GM12872 (cell line): ENCODE measurements around the gene KIAA1614.

Source experiments
- TF ChIP-seq, protein P1 (sequence below): IDR thresholded peaks from 3 replicates; pipeline ENCODE4 v1.5.1; 2011; ENCODE audit warnings: low read depth, mild to moderate bottlenecking, low read length, moderate library complexity; ENCODE audit not compliant: insufficient read depth

The KIAA1614 gene

DNA sequence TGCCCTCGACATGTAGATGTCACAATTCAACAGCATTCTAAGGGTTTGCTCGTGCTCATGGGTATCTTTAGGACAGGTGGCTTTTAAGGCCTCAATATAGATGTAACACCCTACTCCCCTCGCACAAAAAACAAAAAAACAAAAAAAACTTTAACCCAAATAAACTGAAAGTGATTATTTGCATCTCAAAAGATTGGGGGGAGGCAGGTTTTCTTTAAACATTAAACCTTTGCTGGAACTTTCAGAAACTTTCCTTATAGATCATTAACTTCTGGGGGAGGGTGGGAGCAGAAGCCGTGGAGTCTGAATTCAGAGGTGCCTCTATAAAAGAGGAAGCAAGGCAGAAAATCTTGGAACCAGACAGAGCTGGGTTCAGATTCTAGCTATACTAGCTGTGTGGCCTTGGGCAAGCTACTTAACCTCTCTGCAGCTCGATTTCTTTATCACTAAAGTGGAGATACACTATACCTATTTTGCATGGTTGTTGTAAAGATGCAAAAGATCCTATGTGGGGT, 3.2 kb upstream of the KIAA1614 start:
- TF ChIP-seq, protein P1, sequence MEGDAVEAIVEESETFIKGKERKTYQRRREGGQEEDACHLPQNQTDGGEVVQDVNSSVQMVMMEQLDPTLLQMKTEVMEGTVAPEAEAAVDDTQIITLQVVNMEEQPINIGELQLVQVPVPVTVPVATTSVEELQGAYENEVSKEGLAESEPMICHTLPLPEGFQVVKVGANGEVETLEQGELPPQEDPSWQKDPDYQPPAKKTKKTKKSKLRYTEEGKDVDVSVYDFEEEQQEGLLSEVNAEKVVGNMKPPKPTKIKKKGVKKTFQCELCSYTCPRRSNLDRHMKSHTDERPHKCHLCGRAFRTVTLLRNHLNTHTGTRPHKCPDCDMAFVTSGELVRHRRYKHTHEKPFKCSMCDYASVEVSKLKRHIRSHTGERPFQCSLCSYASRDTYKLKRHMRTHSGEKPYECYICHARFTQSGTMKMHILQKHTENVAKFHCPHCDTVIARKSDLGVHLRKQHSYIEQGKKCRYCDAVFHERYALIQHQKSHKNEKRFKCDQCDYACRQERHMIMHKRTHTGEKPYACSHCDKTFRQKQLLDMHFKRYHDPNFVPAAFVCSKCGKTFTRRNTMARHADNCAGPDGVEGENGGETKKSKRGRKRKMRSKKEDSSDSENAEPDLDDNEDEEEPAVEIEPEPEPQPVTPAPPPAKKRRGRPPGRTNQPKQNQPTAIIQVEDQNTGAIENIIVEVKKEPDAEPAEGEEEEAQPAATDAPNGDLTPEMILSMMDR = no peak

DNA sequence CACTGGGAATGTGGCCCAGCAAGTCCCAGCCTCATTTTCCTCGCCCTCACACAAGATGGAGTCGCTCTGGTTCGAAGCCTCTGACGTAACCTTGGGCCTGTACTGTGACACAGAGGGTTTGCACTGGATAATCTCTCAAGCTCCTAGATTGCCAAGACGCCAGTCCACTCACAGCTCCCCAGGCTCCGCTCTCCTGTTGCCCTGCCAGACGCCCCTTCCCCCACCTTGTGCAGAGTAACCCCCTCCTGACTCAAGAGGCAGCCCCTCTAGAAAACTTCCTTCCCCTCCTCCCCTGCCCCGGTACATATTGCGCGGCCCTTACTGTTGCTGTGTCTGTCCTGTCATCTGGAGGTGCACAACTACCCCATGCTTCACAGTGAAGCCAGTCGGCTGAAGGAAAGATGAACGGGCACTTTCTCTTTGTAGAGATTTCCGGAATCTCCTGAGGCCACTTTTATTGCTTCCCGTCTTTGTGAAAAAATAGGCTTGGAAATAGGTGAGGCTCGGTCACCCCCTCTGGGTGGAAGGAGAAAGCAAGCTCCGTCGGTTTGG, 981 bp upstream of the KIAA1614 start:
- TF ChIP-seq, protein P1 = no peak

DNA sequence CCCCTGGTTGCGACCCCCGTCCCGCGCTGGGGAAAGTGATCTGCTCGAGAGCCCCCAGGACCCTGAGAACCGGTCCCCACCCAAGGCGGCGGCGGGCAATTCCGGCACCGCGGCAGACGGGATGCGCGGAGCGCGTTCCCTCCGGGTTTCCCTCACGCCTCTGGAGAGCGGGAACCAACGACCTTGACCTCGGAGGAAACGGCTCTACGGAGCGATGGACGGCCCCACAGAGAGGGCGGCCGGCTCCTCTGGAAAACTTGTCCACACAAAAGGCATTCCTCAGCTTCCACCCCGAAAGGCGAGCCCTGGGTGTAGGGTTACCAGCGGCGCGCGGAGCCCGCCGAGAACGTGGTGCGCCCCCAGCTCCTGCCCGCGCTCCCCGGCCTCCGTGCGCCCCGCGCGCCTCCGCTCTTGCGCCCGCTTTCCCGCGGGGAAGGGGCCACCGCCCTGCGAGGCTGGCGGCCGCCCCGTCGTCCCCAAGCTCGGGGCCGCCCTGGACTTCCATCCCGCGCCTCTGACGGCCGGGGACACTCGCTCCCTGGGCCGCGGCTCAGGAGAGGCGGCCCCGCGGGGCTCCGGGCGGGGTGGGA, 391 bp upstream of the KIAA1614 start:
- TF ChIP-seq, protein P1 = no peak

DNA sequence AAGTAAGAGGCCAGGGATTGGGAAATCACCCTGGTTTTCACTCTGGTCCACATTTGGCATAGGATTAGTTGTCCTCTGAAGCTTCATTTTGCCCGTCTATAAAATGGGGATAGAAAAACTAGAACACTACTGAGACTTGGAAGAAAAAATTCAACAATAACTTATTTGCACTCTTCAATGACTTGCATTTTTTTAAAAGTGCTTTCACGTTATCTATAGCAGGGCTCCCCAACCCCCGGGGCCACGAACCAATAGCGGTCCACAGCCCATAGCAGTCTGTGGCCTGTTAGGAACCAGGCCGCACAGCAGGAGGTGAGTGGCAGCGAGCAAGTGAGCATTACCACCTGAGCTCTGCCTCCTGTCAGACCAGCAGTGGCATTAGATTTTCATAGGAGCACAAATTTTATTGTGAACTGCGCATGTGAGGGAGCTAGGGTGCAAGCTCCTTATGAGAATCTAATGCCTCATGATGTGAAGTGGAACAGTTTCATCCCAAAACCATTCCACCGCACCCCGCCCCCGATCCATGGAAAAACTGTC, 2.8 kb downstream of the KIAA1614 start:
- TF ChIP-seq, protein P1 = no peak

DNA sequence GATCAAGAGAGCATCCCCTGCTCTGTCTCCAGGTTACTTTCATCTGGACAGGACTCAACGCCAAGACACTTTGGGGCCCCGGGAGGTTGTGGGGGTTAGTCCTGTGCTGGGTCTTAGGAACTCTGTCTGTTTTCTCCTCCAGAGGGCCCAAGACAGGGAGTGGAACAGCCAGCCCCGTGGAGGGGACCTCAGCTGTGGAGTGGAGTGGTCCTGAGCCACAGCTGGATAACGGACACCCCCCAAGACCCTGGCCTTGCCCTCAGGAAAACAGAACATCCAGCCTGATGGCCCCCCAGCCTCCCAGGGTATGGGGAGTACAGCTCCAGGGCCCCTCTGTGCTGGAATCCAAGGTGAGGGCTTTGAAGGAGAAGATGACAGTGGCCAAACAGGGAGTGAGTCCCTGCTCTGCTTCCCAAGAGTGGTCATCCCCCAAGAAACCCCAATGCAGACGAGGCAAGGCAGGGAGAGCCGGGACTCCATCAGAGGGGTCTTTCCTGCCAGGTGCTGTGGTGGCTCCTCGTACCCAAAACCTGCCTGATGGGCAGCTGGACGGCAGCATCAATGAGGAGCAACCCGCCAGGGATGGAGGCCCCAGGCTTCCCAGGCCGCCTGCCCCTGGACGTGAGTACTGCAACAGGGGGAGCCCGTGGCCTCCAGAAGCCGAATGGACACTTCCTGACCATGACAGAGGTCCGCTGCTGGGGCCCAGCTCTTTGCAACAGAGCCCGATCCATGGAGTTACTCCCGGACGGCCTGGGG, 3.5 kb downstream of the KIAA1614 start:
- TF ChIP-seq, protein P1 = no peak

DNA sequence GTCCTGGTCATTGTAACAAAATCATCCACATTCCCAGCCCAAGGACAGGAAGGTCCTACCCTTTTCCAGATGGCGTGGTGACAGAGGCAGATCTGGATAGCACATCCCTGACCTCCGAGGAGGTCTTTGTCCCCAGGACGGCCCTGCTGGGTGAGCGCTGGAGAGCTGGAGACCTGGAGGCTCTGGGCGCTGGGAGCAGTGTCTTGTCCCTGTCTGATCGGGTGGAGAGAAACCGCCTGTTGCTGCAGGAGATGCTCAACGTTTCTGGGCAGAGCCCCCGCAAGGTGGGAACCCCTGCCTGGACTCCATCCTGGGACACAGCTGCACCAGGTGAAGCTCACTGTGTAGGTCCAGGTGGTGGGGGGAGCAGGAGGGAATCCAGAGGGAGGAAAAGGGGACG, 4.1 kb downstream of the KIAA1614 start:
- TF ChIP-seq, protein P1 = no peak

DNA sequence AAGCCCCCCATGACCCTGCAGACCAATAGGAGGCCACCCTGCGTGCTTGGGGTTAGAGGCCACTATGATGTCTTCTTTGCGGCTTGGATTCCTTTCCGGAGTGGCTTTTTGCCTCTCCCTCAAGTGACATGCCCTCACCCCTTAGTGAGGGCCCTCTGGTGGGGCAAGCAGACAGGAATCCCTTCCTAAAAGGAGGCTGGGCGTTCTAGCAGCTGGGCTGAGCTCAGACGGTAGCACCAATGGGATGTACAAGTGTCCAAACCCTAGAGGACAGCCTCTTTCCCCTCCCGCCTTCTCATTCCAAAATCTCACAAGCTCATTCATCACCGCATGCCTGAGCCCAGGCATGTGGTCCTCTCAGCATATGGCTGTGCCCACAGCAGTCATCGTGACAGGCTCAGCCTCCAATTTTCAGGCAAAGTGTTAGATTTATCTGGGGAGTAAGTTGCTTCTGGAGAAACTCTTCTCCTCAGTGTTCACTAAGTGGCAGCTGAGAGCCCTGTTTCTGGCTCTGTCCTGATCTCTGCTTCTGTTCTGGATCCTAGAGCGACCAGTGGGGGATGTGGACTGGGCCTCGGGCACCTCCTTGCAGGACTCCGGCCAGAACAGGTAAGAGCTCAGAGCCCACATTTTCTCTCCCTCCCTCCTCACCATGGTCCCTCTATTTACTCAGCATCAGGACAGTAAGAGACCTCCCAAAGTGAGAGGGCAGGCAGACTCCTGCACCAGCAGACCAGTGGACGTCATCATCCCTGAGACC, 4.8 kb downstream of the KIAA1614 start:
- TF ChIP-seq, protein P1 = peak; percentile 47; the same call in 2 of the 3 replicates
